Measurements from ENCODE around the gene NFIA. TPM values are rescaled to one million over a fixed set of nuclear protein-coding genes. Genes with fewer than 3 reads are reported as not detected.

Gene NFIA
- total and polyA plus RNA-seq, 2 donors (not counting 1 experiment from before 2014, with no cell fraction given): 0.28 to 0.54 TPM

- H3K27ac Mint-ChIP-seq: no peak overlapping the region
- POLR2A ChIA-PET: interaction anchor here (0.7 kb wide), 1 partner anchor 26 kb away, joined by 18 read pairs; no protein-coding TSS in a partner anchor
- Histone ChIP-seq H3K9me3 (ENCODE audit: control extremely low read depth in 1 of 3, control insufficient read depth in 2 of 3, insufficient read depth in 1 of 3, low read length in 2 of 3) (no peaks in the 10 kb centered on the region), H3K4me2 (replicated peaks; ENCODE audit: low read depth, low read length, poor library complexity, severe bottlenecking) (no peak overlapping the region), H3K9ac (ENCODE audit: low read length) (no peak overlapping the region), H3K79me2 (ENCODE audit: control insufficient read depth, insufficient read depth, low read length) (no peaks in the 10 kb centered on the region), H4K20me1 (ENCODE audit: control insufficient read depth, insufficient read depth, low read length, poor library complexity, severe bottlenecking) (no peaks in the 10 kb centered on the region), H3K36me3 (replicated peaks in 1 of 2; ENCODE audit: control extremely low read depth in 1 of 2, control insufficient read depth in 1 of 2, extremely low read depth in 1 of 2, insufficient read depth in 2 of 2, low read length in 1 of 2) (no peaks in the 10 kb centered on the region), H3K4me1 (ENCODE audit: control insufficient read depth in 2 of 2, insufficient read depth in 2 of 2, low read length in 2 of 2) (no peaks in the 10 kb centered on the region), H3K4me3 (ENCODE audit: control extremely low read depth in 1 of 5, extremely low read depth in 1 of 5, insufficient read depth in 1 of 5, low read depth in 2 of 5, low read length in 4 of 5) (no peak overlapping the region), H3K27ac (ENCODE audit: low read length in 2 of 2) (no peak overlapping the region), H3K27me3 (replicated peaks in 1 of 4; ENCODE audit: control extremely low read depth in 1 of 4, control insufficient read depth in 3 of 4, insufficient read depth in 4 of 4, low read length in 3 of 4) (no peaks in the 10 kb centered on the region), H2AFZ (ENCODE audit: insufficient read depth, low read depth, low read length, poor library complexity, severe bottlenecking) (no peak overlapping the region)
- TF ChIP-seq EZH2 (IDR thresholded peaks at IDR 0.05; ENCODE audit: borderline replicate concordance, insufficient read depth, low read depth, low read length, poor library complexity, severe bottlenecking): no peak
- TF ChIP-seq, protein P1, sequence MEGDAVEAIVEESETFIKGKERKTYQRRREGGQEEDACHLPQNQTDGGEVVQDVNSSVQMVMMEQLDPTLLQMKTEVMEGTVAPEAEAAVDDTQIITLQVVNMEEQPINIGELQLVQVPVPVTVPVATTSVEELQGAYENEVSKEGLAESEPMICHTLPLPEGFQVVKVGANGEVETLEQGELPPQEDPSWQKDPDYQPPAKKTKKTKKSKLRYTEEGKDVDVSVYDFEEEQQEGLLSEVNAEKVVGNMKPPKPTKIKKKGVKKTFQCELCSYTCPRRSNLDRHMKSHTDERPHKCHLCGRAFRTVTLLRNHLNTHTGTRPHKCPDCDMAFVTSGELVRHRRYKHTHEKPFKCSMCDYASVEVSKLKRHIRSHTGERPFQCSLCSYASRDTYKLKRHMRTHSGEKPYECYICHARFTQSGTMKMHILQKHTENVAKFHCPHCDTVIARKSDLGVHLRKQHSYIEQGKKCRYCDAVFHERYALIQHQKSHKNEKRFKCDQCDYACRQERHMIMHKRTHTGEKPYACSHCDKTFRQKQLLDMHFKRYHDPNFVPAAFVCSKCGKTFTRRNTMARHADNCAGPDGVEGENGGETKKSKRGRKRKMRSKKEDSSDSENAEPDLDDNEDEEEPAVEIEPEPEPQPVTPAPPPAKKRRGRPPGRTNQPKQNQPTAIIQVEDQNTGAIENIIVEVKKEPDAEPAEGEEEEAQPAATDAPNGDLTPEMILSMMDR (IDR thresholded peaks at IDR 0.05): no peak
- intact Hi-C loops (cut with micrococcal nuclease): no loop called here
- CTCF ChIA-PET: no interaction called here
- WGBS (ENCODE audit: insufficient coverage): 94% methylated on average over 12 of the region's 17 CpGs
- H3K9me3 Mint-ChIP-seq (ENCODE audit: insufficient read depth): no peaks in the 10 kb centered on the region
- DNase-seq (no peak), ATAC-seq (ENCODE audit: low read depth) (no peak)
- no peaks in the 10 kb centered on the region for H3K4me1 Mint-ChIP-seq
- H3K4me3 Mint-ChIP-seq: no peak overlapping the region
- H3K27me3 Mint-ChIP-seq: peaks cover 8% of the 10 kb centered on the region
These were observed 101.8 kb downstream of the NFIA start for GRCh38 chr1:61184040-61184713.

DNA sequence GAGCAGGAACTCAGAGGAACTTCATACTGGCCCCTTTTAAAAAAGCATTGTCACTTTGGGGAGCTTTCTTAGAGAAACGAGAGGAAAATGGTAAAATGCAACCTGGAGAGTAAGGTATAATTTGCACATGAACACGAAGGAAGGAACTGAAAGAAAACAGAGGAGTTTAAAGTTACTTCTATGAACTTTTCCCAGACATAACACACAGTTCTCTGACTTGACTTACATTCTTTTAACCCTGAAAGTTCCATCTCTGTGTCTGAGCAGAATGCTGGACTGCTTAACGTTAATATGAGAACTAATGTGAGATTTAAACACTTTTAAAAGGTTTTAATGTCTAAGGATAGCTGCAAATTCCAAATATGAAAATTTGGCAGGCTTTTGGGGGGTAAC is 102.3 kb downstream of the NFIA start:
- TF ChIP-seq, protein P1 (IDR thresholded peaks at IDR 0.05): no peak
- Histone ChIP-seq H3K4me1 (ENCODE audit: control insufficient read depth in 2 of 2, insufficient read depth in 2 of 2, low read length in 2 of 2) (no peaks in the 10 kb centered on the region), H4K20me1 (ENCODE audit: control insufficient read depth, insufficient read depth, low read length, poor library complexity, severe bottlenecking) (no peaks in the 10 kb centered on the region), H3K4me3 (ENCODE audit: control extremely low read depth in 1 of 5, extremely low read depth in 1 of 5, insufficient read depth in 1 of 5, low read depth in 2 of 5, low read length in 4 of 5) (no peak overlapping the region), H3K36me3 (replicated peaks in 1 of 2; ENCODE audit: control extremely low read depth in 1 of 2, control insufficient read depth in 1 of 2, extremely low read depth in 1 of 2, insufficient read depth in 2 of 2, low read length in 1 of 2) (no peaks in the 10 kb centered on the region), H3K9me3 (ENCODE audit: control extremely low read depth in 1 of 3, control insufficient read depth in 2 of 3, insufficient read depth in 1 of 3, low read length in 2 of 3) (no peaks in the 10 kb centered on the region), H3K79me2 (ENCODE audit: control insufficient read depth, insufficient read depth, low read length) (no peaks in the 10 kb centered on the region), H2AFZ (ENCODE audit: insufficient read depth, low read depth, low read length, poor library complexity, severe bottlenecking) (no peak overlapping the region), H3K9ac (ENCODE audit: low read length) (no peak overlapping the region), H3K27me3 (replicated peaks in 1 of 4; ENCODE audit: control extremely low read depth in 1 of 4, control insufficient read depth in 3 of 4, insufficient read depth in 4 of 4, low read length in 3 of 4) (no peaks in the 10 kb centered on the region), H3K4me2 (replicated peaks; ENCODE audit: low read depth, low read length, poor library complexity, severe bottlenecking) (no peak overlapping the region), H3K27ac (ENCODE audit: low read length in 2 of 2) (no peak overlapping the region)
- Mint-ChIP-seq H3K4me1 (no peaks in the 10 kb centered on the region), H3K9me3 (ENCODE audit: insufficient read depth) (no peaks in the 10 kb centered on the region), H3K4me3 (no peak overlapping the region), H3K27ac (no peak overlapping the region), H3K27me3 (peaks cover 8% of the 10 kb centered on the region)
- DNase-seq (no peak), ATAC-seq (ENCODE audit: low read depth) (no peak)
- intact Hi-C loops (cut with micrococcal nuclease): no loop called here
- no CpG with 5 or more reads among the region's 3 CpGs for WGBS (ENCODE audit: insufficient coverage)
- POLR2A ChIA-PET: no interaction called here
- CTCF ChIA-PET: no interaction called here

All from B cell (primary cell).